HepG2 (cell line): ENCODE results near the gene COA5. TPM values are rescaled to one million over a fixed set of nuclear protein-coding genes. Genes with fewer than 3 reads are reported as not detected.
A peak's percentile ranks its signal among the peaks of the same experiment; 100 is the strongest.

Experiments used
- AGO2 ChIP-seq: fragments of 200-400 bp; formaldehyde crosslinking; optimal IDR thresholded peaks from 2 replicates; pipeline ENCODE3; 2017; ENCODE audit warnings: mild to moderate bottlenecking, low read depth, low read length, moderate library complexity
- ATM ChIP-seq: fragments of 450-650 bp; IDR thresholded peaks from 2 replicates; pipeline ENCODE4 v1.7.1; 2017; ENCODE audit warnings: mild to moderate bottlenecking, borderline replicate concordance
- DMAP1 ChIP-seq: IDR thresholded peaks from 2 replicates; pipeline ENCODE4 v1.6.1; 2016
- EHMT2 ChIP-seq: fragments of 200-600 bp; sonication (generic); IDR thresholded peaks from 2 replicates; pipeline ENCODE4 v1.7.0; 2017; ENCODE audit warnings: antibody characterized with exemption, low read depth, low read length, borderline replicate concordance
- HMG20A ChIP-seq: IDR thresholded peaks from 2 replicates; pipeline ENCODE4 v1.6.1; 2016; ENCODE audit warnings: borderline replicate concordance
- JUND ChIP-seq: sonication (generic); formaldehyde crosslinking; IDR thresholded peaks from 2 replicates; pipeline ENCODE4 v1.8.0; 2022; ENCODE audit warnings: mild to moderate bottlenecking, missing genetic modification reagents
- MXD4 ChIP-seq: IDR thresholded peaks from 2 replicates; pipeline ENCODE4 v1.6.1; 2016; ENCODE audit warnings: mild to moderate bottlenecking, missing biosample characterization, missing genetic modification reagents
- NFE2L2 ChIP-seq: fragments of 150-350 bp; IDR thresholded peaks from 2 replicates; pipeline ENCODE4 v1.6.1; 2014; ENCODE audit warnings: low read length
- RARA ChIP-seq: IDR thresholded peaks from 2 replicates; pipeline ENCODE4 v1.6.1; 2016; ENCODE audit warnings: missing genetic modification reagents, missing compliant biosample characterization
- SATB2 ChIP-seq: sonication (generic); formaldehyde crosslinking; IDR thresholded peaks from 2 replicates; pipeline ENCODE4 v1.5.0; 2020; ENCODE audit warnings: missing genetic modification reagents
- WIZ ChIP-seq: sonication (generic); formaldehyde crosslinking; IDR thresholded peaks from 2 replicates; pipeline ENCODE4 v1.5.1; 2020; ENCODE audit warnings: mild to moderate bottlenecking, missing genetic modification reagents
- ZNF180 ChIP-seq: sonication (generic); formaldehyde crosslinking; IDR thresholded peaks from 2 replicates; pipeline ENCODE4 v1.4.0; 2020; ENCODE audit warnings: low read depth, missing genetic modification reagents, borderline replicate concordance
- ZNF772 ChIP-seq: sonication (generic); formaldehyde crosslinking; IDR thresholded peaks from 2 replicates; pipeline ENCODE4 v1.5.0; 2020; ENCODE audit warnings: mild to moderate bottlenecking, missing genetic modification reagents
- ZNF777 ChIP-seq: sonication (generic); formaldehyde crosslinking; IDR thresholded peaks from 2 replicates; pipeline ENCODE4 v1.4.0; 2020; ENCODE audit warnings: missing genetic modification reagents
- polyA plus RNA-seq, 8 experiments: library from polyadenylated mRNA; depleted of rRNA in 3 of 8; stranded (reverse) in 7 of 8; unstranded in 1 of 8; fragments of >200 nt; fragmentation: Illumina TruSeq in 4 of 8; extraction: Trizol in 4 of 8; gene quantifications; 2 replicates each; pipeline versions ENCODE4 v1.2.1 to v1.2.3, GENCODE V29; 2011 to 2016; ENCODE audit warnings: low read depth in 4 of 8, missing spikeins in 1 of 8, mixed read lengths in 1 of 8; ENCODE audit not compliant: insufficient read depth in 1 of 8
- total RNA-seq, 5 experiments: library from RNA; depleted of rRNA; stranded (reverse); fragments of >200 nt; fragmentation: Illumina TruSeq; extraction: Trizol; gene quantifications; 2 replicates each; pipeline ENCODE4 v1.2.3, GENCODE V29; 2016; ENCODE audit warnings: low read depth in 1 of 5
- TF ChIP-seq, protein P1 (sequence below): IDR thresholded peaks from 2 replicates; pipeline ENCODE4 v1.6.1; 2016; ENCODE audit warnings: missing compliant biosample characterization, missing genetic modification reagents, borderline replicate concordance
- TF ChIP-seq, protein P2 (sequence below): IDR thresholded peaks from 2 replicates; pipeline ENCODE4 v1.6.1; 2016; ENCODE audit warnings: low read depth, missing genetic modification reagents, missing compliant biosample characterization
- TF ChIP-seq, protein P3 (sequence below), 2 experiments: sonication (generic) in 1 of 2; formaldehyde crosslinking in 1 of 2; IDR thresholded peaks; 2 replicates each; pipeline versions ENCODE4 v1.4.0 to v1.6.1; 2016 to 2020; ENCODE audit warnings: borderline replicate concordance in 1 of 2, low read depth in 1 of 2, mild to moderate bottlenecking in 1 of 2, missing genetic modification reagents in 1 of 2

COA5 gene
- total and polyA plus RNA-seq, 2 of the 13 experiments (the other 11 are each of a cell fraction or from before 2014, with no cell fraction given) = 43.6 to 64.5 TPM

DNA sequence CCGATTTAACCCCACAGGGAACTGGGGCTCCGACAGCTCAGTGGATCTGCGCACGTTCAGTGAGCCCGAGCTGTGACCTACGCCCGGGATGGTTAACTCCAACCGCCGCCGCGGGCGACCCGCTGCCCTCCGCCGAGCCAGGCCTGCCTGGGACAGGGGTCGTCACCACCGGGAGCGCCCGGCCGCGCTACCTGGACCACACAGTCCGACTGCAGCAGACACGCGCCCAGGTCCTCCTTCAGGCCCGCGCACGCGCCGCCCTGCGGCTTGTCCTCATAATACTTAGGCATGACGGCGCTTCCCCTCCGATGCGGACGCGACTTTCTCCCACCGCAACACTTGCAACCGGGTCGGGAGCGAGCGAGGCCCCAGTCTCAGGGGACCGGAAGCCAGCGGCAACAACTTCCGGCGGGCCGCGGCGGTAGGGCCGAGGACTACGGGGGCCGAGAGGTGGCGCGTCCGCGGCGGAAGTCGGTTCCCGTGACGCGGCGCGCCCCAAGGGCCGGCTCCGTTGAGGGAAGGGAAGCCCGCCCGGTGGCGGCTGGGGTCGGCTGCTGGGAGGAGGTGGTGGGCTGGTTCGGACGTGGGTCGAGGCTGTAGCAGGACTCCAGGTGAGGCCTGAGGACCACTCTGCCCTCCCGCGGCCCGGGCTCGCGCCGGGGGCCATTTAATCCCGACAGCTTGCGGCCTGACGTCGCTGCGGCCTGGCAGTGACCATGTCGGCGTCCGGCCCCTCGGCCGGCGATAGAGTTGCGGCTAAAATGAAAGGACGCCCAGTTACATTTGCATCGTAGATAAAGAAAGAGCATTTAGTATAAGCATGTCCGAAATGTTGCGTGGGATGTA is at the start of gene COA5, which contains the start of gene UNC50 (continued):
- TF ChIP-seq HMG20A (CRISPR knock-in tag) (no peak; the same call in 1 of the 2 replicates), EHMT2 (no peak), SATB2 (CRISPR knock-in tag) (peak; percentile 61; the same call in 1 of the 2 replicates), ZNF777 (CRISPR knock-in tag) (peak; percentile 76), DMAP1 (CRISPR knock-in tag) (peak; percentile 94), RARA (CRISPR knock-in tag) (peak; percentile 56), JUND (CRISPR knock-in tag) (peak; percentile 59; the same call in 1 of the 2 replicates), ATM (no peak), NFE2L2 (no peak), AGO2 (peak; percentile 88), MXD4 (CRISPR knock-in tag) (peak; percentile 87; the same call in 1 of the 2 replicates), ZNF772 (CRISPR knock-in tag) (no peak; the same call in none of the 2 replicates), ZNF180 (CRISPR knock-in tag) (0 out of 2 replicates have a peak, but pooled peaks have one; percentile 23), WIZ (CRISPR knock-in tag) (peak; percentile 89; the same call in 1 of the 2 replicates)
- TF ChIP-seq, protein P1, sequence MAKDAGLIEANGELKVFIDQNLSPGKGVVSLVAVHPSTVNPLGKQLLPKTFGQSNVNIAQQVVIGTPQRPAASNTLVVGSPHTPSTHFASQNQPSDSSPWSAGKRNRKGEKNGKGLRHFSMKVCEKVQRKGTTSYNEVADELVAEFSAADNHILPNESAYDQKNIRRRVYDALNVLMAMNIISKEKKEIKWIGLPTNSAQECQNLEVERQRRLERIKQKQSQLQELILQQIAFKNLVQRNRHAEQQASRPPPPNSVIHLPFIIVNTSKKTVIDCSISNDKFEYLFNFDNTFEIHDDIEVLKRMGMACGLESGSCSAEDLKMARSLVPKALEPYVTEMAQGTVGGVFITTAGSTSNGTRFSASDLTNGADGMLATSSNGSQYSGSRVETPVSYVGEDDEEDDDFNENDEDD = peak; percentile 80; the same call in 1 of the 2 replicates
- TF ChIP-seq, protein P2, sequence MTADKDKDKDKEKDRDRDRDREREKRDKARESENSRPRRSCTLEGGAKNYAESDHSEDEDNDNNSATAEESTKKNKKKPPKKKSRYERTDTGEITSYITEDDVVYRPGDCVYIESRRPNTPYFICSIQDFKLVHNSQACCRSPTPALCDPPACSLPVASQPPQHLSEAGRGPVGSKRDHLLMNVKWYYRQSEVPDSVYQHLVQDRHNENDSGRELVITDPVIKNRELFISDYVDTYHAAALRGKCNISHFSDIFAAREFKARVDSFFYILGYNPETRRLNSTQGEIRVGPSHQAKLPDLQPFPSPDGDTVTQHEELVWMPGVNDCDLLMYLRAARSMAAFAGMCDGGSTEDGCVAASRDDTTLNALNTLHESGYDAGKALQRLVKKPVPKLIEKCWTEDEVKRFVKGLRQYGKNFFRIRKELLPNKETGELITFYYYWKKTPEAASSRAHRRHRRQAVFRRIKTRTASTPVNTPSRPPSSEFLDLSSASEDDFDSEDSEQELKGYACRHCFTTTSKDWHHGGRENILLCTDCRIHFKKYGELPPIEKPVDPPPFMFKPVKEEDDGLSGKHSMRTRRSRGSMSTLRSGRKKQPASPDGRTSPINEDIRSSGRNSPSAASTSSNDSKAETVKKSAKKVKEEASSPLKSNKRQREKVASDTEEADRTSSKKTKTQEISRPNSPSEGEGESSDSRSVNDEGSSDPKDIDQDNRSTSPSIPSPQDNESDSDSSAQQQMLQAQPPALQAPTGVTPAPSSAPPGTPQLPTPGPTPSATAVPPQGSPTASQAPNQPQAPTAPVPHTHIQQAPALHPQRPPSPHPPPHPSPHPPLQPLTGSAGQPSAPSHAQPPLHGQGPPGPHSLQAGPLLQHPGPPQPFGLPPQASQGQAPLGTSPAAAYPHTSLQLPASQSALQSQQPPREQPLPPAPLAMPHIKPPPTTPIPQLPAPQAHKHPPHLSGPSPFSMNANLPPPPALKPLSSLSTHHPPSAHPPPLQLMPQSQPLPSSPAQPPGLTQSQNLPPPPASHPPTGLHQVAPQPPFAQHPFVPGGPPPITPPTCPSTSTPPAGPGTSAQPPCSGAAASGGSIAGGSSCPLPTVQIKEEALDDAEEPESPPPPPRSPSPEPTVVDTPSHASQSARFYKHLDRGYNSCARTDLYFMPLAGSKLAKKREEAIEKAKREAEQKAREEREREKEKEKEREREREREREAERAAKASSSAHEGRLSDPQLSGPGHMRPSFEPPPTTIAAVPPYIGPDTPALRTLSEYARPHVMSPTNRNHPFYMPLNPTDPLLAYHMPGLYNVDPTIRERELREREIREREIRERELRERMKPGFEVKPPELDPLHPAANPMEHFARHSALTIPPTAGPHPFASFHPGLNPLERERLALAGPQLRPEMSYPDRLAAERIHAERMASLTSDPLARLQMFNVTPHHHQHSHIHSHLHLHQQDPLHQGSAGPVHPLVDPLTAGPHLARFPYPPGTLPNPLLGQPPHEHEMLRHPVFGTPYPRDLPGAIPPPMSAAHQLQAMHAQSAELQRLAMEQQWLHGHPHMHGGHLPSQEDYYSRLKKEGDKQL (CRISPR knock-in tag) = peak; percentile 42; the same call in 1 of the 2 replicates
- TF ChIP-seq, protein P3, sequence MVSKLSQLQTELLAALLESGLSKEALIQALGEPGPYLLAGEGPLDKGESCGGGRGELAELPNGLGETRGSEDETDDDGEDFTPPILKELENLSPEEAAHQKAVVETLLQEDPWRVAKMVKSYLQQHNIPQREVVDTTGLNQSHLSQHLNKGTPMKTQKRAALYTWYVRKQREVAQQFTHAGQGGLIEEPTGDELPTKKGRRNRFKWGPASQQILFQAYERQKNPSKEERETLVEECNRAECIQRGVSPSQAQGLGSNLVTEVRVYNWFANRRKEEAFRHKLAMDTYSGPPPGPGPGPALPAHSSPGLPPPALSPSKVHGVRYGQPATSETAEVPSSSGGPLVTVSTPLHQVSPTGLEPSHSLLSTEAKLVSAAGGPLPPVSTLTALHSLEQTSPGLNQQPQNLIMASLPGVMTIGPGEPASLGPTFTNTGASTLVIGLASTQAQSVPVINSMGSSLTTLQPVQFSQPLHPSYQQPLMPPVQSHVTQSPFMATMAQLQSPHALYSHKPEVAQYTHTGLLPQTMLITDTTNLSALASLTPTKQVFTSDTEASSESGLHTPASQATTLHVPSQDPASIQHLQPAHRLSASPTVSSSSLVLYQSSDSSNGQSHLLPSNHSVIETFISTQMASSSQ (IDR thresholded peaks at IDR 0.05; ENCODE audit: low read depth) = no peak; the same call in 1 of the 2 replicates
- TF ChIP-seq, protein P3 (CRISPR knock-in tag; IDR thresholded peaks at IDR 0.05; ENCODE audit: borderline replicate concordance) = peak; percentile 84; the same call in 1 of the 2 replicates
